Liver (tissue), 3 donors: ENCODE data around the gene PTGIS.

ENCODE experiments used
- CTCF ChIP-seq: fragments of 150-350 bp; IDR thresholded peaks from 2 replicates; pipeline ENCODE4 v1.5.1; 2017; ENCODE audit warnings: improper control_type of control experiment, low read depth, low read length; ENCODE audit not compliant: missing input control
- HNF4A ChIP-seq, 2 donors: conservative IDR thresholded peaks; 2 replicates each; pipeline ENCODE4 v1.6.1; 2016; ENCODE audit warnings: antibody characterized with exemption in 2 of 2, mild to moderate bottlenecking in 2 of 2
- NR2F2 ChIP-seq: IDR thresholded peaks from 2 replicates; pipeline ENCODE4 v1.6.1; 2016; ENCODE audit warnings: antibody characterized with exemption
- RAD21 ChIP-seq, 2 donors: IDR thresholded peaks; 2 replicates each; pipeline ENCODE4 v1.6.1; 2016; ENCODE audit warnings: antibody characterized with exemption in 2 of 2, mild to moderate bottlenecking in 2 of 2
- REST ChIP-seq: IDR thresholded peaks from 2 replicates; pipeline ENCODE4 v1.6.1; 2016; ENCODE audit warnings: antibody characterized with exemption, mild to moderate bottlenecking
- TAF1 ChIP-seq: conservative IDR thresholded peaks from 2 replicates; pipeline ENCODE4 v1.6.1; 2016; ENCODE audit warnings: antibody characterized with exemption, mild to moderate bottlenecking
- donor health status: healthy.
- donor health status: healthy.

GRCh38 chr20:49539481-49540231 is 28.3 kb downstream of the PTGIS start:
- TF ChIP-seq CTCF = no peak
- TF ChIP-seq HNF4A (conservative IDR thresholded peaks at IDR 0.05) = no peak
- TF ChIP-seq RAD21 (IDR thresholded peaks at IDR 0.05) = no peak
- no peak for TF ChIP-seq REST
- TF ChIP-seq TAF1 = no peak
- TF ChIP-seq NR2F2 = no peak
